ENCODE results near the gene PACC1.

DNA sequence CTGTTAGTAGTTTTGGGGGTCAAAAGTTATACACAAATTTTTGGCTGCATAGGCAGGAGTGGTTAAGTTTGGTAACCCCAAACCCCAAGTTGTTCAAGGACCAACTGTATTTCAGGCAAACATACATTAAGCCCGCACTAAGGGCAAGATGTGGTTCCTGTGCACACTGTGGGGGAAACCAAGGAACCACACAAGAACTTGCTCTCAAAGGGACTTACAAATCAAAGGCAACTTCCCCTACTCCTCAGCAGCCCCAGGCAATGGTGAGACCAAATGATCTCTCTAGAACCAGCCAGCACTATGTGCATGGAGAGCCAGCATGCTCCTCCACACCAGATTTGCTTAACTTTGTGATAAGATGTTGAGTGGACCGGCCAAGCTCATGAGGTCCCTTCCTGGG lies 35.3 kb downstream of the PACC1 start:
- TF ChIP-seq, protein P1, sequence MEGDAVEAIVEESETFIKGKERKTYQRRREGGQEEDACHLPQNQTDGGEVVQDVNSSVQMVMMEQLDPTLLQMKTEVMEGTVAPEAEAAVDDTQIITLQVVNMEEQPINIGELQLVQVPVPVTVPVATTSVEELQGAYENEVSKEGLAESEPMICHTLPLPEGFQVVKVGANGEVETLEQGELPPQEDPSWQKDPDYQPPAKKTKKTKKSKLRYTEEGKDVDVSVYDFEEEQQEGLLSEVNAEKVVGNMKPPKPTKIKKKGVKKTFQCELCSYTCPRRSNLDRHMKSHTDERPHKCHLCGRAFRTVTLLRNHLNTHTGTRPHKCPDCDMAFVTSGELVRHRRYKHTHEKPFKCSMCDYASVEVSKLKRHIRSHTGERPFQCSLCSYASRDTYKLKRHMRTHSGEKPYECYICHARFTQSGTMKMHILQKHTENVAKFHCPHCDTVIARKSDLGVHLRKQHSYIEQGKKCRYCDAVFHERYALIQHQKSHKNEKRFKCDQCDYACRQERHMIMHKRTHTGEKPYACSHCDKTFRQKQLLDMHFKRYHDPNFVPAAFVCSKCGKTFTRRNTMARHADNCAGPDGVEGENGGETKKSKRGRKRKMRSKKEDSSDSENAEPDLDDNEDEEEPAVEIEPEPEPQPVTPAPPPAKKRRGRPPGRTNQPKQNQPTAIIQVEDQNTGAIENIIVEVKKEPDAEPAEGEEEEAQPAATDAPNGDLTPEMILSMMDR (IDR thresholded peaks at IDR 0.05) = no peak
- TF ChIP-seq POLR2A (IDR thresholded peaks at IDR 0.05) = no peak

Measured in body of pancreas (tissue), 4 donors.